GM12801 (cell line): ENCODE measurements around the gene LTBP2.

Experiments used
- TF ChIP-seq, protein P1 (sequence below): IDR thresholded peaks from one replicate; pipeline ENCODE4 v1.5.1; 2011; ENCODE audit warnings: control low read depth; ENCODE audit not compliant: insufficient read length; ENCODE audit errors: extremely low read depth

Gene LTBP2

DNA sequence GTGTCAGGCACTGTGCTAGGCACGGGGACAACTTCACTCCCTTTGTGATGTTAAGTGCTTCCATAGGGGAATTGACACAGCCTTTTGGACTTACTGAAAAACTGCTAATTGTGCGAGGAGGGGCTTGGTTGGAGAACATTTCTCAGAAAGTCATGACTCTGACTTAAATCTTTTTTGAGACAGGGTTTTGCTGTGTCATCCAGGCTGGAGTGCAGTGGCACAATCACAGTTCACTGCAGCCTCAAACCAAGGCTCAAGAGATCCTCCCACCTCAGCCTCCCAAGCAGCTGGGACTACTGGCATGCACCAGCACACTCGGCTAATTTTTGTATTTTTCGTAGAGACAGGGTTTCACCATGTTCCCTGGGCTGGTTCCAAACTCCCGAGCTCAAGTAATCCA lies 10.2 kb upstream of the LTBP2 start:
- TF ChIP-seq, protein P1, sequence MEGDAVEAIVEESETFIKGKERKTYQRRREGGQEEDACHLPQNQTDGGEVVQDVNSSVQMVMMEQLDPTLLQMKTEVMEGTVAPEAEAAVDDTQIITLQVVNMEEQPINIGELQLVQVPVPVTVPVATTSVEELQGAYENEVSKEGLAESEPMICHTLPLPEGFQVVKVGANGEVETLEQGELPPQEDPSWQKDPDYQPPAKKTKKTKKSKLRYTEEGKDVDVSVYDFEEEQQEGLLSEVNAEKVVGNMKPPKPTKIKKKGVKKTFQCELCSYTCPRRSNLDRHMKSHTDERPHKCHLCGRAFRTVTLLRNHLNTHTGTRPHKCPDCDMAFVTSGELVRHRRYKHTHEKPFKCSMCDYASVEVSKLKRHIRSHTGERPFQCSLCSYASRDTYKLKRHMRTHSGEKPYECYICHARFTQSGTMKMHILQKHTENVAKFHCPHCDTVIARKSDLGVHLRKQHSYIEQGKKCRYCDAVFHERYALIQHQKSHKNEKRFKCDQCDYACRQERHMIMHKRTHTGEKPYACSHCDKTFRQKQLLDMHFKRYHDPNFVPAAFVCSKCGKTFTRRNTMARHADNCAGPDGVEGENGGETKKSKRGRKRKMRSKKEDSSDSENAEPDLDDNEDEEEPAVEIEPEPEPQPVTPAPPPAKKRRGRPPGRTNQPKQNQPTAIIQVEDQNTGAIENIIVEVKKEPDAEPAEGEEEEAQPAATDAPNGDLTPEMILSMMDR = no peak

DNA sequence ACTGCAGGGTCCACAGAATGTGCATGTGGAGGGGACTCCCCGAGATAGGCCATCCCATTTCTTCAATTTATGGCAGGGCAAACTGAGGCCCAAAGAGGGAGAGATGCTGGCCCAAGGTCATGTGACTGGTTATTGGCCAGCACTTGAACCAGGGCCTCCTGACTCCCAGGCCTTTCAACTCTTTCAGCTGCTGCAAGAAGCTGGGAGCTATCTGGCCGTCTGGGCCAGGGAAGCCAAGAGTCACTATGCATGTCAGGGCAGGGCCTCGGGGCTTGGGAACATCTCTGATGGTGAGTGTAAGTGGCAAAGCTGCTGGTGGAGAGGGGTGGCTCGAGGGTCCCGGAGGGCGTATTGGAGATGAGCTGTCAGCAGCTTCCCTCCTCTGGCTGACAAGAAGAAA lies 9.5 kb upstream of the LTBP2 start:
- TF ChIP-seq, protein P1 = no peak

DNA sequence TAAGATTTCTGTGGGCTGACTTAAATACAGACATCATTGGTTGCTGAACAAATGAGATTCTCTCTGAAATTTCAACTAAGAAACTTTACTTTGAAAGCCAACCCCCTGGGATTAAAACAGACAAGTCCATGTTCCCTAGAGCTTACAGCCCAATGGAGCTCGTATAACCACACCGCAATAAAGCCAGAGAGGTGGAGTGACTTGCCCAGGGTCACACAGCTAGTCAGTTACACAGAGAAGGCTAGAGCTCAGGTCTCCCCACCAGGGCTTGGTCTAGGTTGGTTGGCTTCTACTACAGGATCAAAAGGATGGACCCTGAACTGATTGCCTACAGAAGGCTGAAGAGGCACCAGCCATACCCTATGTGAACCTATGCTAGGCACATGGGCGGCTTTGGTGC lies 8.9 kb upstream of the LTBP2 start:
- TF ChIP-seq, protein P1 = no peak

DNA sequence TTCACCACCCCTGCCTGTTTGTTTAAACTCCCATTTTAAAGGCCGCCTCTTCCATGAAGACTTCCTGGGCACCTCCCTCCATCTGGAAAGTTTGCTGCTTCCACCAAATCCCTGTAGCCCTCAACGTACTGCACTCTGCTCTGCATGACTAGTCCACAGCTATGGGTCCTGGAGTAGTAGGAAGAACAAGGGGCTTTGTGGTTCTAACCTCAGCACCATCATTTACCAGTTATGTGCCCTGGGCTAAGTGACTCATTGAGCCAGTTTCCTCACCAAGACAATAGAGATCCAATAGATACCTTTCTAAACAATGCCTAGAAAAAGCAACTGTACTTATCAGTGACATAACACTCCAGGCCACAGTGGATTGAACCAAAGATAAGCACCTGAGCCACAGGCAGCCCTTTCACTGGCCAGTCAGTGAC lies 8.5 kb upstream of the LTBP2 start:
- TF ChIP-seq, protein P1 = no peak

DNA sequence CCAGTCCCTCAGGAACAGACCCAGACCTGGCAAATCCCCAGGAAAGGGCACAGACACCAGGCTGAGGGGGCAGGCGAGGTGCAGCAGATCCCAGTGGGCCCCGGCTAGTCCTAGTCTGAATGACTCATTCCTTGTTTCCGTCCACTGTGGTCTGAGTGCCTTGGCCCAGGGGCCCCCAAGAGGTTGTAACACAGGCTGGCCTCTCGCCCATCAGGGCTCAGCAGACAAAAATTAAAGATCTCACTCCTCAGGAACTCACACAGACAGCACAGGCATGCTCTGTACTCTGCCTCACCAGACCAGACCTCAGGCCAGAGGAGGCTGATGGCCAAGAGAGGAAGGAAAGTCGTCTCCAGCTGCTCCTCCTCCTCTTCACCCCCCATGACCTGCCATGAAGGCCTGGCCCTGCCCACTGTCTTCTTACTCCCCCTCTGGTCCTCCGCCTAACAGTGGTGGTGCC lies 7.7 kb upstream of the LTBP2 start:
- TF ChIP-seq, protein P1 = no peak

DNA sequence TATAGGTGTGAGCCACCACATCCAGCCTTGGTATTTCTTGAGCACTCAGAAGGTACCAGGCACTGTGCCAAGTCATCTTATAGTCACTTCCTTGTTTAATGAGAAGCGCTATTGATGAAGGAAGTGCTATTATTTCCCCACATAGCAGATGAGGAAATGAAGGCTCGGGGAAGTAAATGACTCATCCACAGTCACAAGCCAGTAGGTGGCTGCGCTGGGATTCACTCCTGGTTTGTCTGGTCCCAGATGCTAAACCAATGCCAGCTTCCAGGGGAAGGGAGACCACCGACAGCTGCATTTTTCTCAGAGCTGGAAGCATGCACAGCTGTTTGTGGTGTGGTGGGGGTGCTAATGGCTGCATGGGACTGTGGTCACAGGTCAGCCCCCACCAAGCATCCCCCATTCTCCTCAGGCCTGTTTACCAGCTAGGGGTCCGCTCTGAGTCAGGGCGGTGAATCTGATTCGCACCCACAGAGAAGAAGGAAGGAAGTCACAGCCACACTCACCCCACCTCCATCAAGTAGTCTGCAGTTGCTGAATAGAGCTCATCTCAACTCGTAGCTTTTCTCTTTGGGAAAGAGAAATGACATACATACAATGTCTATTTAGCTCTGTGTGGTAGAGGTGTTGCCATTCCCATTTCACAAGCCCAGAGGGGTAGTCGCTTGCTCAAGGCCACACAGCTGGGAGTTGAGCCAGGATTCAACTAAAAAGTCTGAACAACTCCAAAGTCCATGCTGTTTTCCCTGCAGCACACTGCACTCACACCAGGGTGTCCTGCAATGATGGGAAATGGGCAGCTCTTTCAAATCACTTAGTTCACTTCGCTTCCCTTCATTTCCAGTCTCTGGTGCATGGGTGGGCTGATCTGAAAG lies 6.3 kb upstream of the LTBP2 start:
- TF ChIP-seq, protein P1 = no peak

DNA sequence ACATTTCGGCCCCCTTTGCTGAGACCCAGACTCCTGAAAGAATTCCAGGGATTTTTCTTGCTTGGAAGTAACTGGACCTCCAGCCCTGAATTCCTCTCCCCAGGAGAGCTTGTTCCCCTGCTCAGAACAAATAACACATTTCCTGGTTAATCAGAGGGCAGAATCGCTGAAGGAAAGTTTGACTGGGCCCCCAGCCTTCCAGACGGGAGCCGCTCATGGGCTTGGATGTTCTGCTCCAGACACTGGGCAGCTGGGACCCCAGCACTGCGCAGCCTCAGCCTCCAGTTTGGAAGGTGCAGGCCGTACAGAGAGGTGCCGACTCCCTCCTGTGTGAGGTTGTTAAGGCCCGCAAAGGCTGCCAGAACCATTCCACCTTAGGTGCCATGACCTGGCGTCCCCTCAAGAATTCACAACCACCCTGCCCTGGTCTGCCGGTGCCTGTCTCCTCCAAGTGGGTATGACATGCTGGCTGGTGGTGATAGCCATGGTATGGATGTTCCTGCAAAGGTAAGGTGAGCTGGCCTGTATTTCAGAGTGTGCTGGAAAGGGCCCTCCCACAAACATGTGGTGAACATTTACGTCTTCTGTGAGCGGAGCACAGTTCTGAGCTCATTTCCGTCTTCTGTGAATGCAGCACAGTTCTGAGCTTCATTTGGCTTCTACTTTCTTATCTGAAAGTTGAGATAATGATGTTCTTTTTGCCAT lies 5.1 kb upstream of the LTBP2 start:
- TF ChIP-seq, protein P1 = no peak
